Effector memory CD8-positive, alpha-beta T cell (primary cell): ENCODE measurements around the gene IRF2BPL.

Experiments
- ATAC-seq: fragments of 150-1000 bp; cut with Tn5 transposase; replicated peaks from 2 replicates; pipeline ENCODE4 v1.10.0; 2021; ENCODE audit warnings: mild to moderate bottlenecking, moderate library complexity
- DNase-seq, 3 experiments: peaks; one replicate each; pipeline ENCODE4 v3.0.0; 2021
- H3K27ac Mint-ChIP-seq, 2 donors: one replicate each; pipeline ENCODE4 v1.8.0; 2022; ENCODE audit warnings: mild to moderate bottlenecking in 2 of 2, mixed read lengths in 2 of 2, moderate library complexity in 2 of 2
- H3K27me3 Mint-ChIP-seq, 2 donors: one replicate each; pipeline ENCODE4 v1.8.0; 2022; ENCODE audit warnings: mixed read lengths in 2 of 2
- H3K36me3 Mint-ChIP-seq: one replicate; pipeline ENCODE4 v1.8.0; 2022; ENCODE audit warnings: mild to moderate bottlenecking, moderate library complexity, mixed read lengths; ENCODE audit not compliant: insufficient read depth
- H3K4me1 Mint-ChIP-seq, 2 donors: one replicate each; pipeline ENCODE4 v1.8.0; 2022; ENCODE audit warnings: low read depth in 2 of 2, mixed read lengths in 2 of 2
- H3K4me3 Mint-ChIP-seq, 2 donors: one replicate each; pipeline ENCODE4 v1.8.0; 2022; ENCODE audit warnings: mild to moderate bottlenecking in 2 of 2, mixed read lengths in 2 of 2, moderate library complexity in 2 of 2
- H3K9me3 Mint-ChIP-seq, 2 donors: one replicate each; pipeline ENCODE4 v1.8.0; 2022; ENCODE audit warnings: mixed read lengths in 2 of 2

IRF2BPL gene

GRCh38 chr14:77007183-77007974 is 21.1 kb downstream of the IRF2BPL start:
- no peaks in the 10 kb centered on the region for H3K9me3 Mint-ChIP-seq
- H3K27me3 Mint-ChIP-seq = peaks cover 0 to 8% of the 10 kb centered on the region in 2 donors
- peak overlapping the region in 1 of 2 donors; percentile 44 for H3K27ac Mint-ChIP-seq
- H3K36me3 Mint-ChIP-seq = no peaks in the 10 kb centered on the region
- no peak overlapping the region for H3K4me3 Mint-ChIP-seq
- DNase-seq (no peak), ATAC-seq (no peak)
- H3K4me1 Mint-ChIP-seq = peaks cover 0 to 12% of the 10 kb centered on the region in 2 donors

DNA sequence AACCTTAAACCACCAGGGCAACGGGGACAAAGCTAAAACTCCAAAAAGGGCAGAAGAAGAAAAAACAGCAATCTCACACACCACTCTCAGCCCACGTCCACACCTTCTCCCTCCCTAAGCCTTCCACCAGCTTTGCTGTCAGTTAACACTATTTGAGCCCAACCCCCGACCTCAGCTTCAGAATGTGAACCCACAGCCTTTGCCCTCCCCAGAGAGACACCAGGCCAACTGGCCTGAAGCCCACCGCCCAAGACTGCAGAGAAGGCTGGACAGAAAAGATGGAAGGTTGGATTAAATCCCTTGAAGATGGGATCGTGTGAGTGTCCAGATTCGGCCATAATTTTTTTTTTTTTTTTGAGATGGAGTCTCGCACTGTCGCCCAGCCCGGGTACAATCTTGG is 22.4 kb downstream of the IRF2BPL start:
- H3K36me3 Mint-ChIP-seq = no peaks in the 10 kb centered on the region
- ATAC-seq = no peak
- no peak for DNase-seq
- H3K27ac Mint-ChIP-seq = peak overlapping the region in 1 of 2 donors; percentile 11
- H3K9me3 Mint-ChIP-seq = no peaks in the 10 kb centered on the region
- H3K4me1 Mint-ChIP-seq = peaks cover 0 to 7% of the 10 kb centered on the region in 2 donors
- H3K4me3 Mint-ChIP-seq = no peak overlapping the region
- H3K27me3 Mint-ChIP-seq = no peaks in the 10 kb centered on the region

- peaks cover 0 to 7% of the 10 kb centered on the region in 2 donors for H3K4me1 Mint-ChIP-seq
- no peaks in the 10 kb centered on the region for H3K27me3 Mint-ChIP-seq
- ATAC-seq = no peak
- no peak overlapping the region for H3K27ac Mint-ChIP-seq
- DNase-seq = no peak
- H3K9me3 Mint-ChIP-seq = no peaks in the 10 kb centered on the region
- no peak overlapping the region for H3K4me3 Mint-ChIP-seq
- no peaks in the 10 kb centered on the region for H3K36me3 Mint-ChIP-seq
Observed at GRCh38 chr14:77005559-77005958, 22.9 kb downstream of the IRF2BPL start.

GRCh38 chr14:77004711-77005460 is 23.6 kb downstream of the IRF2BPL start:
- ATAC-seq = no peak

GRCh38 chr14:77003960-77004710 is 24.4 kb downstream of the IRF2BPL start:
- H3K4me3 Mint-ChIP-seq = no peak overlapping the region
- H3K9me3 Mint-ChIP-seq = no peaks in the 10 kb centered on the region
- H3K27ac Mint-ChIP-seq = peak overlapping the region in 1 of 2 donors; percentile 15
- no peaks in the 10 kb centered on the region for H3K27me3 Mint-ChIP-seq
- H3K4me1 Mint-ChIP-seq = peaks cover 0 to 7% of the 10 kb centered on the region in 2 donors
- no peaks in the 10 kb centered on the region for H3K36me3 Mint-ChIP-seq
- ATAC-seq (no peak), DNase-seq (no peak)

More at GRCh38 chr14:77004711-77005460, 23.6 kb downstream of the IRF2BPL start:
- H3K36me3 Mint-ChIP-seq = no peaks in the 10 kb centered on the region
- H3K9me3 Mint-ChIP-seq = no peaks in the 10 kb centered on the region
- peaks cover 0 to 7% of the 10 kb centered on the region in 2 donors for H3K4me1 Mint-ChIP-seq
- H3K4me3 Mint-ChIP-seq = no peak overlapping the region
- peak overlapping the region in 1 of 2 donors; percentile 35 for H3K27ac Mint-ChIP-seq
- no peak for DNase-seq
- no peaks in the 10 kb centered on the region for H3K27me3 Mint-ChIP-seq

DNA sequence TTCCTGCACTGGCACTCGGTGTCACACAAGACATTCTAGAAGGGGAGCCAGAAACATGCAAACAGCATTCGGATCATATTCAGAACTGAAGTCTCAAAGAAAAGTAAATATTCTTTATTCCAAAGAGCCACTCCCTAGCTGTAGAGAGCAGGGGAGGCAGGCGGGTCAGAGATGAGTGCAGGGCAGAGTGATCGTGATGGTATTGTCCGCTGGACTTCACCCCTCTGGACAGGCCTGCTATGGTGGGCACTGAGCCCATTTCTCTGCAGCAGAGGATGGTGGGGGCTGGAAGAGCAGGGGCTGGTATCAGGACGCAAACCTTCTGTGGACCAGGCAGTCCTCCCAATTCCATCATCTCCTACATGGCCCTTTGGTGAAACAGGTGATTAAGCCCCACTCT is 25.6 kb downstream of the IRF2BPL start:
- Mint-ChIP-seq H3K36me3 (no peaks in the 10 kb centered on the region), H3K27ac (no peak overlapping the region), H3K9me3 (no peaks in the 10 kb centered on the region), H3K4me3 (no peak overlapping the region), H3K27me3 (no peaks in the 10 kb centered on the region), H3K4me1 (peaks cover 0 to 7% of the 10 kb centered on the region in 2 donors)
- DNase-seq (no peak), ATAC-seq (no peak)

GRCh38 chr14:77002335-77002734 is 26.2 kb downstream of the IRF2BPL start:
- ATAC-seq (no peak), DNase-seq (no peak)
- H3K27ac Mint-ChIP-seq = no peak overlapping the region
- H3K36me3 Mint-ChIP-seq = no peaks in the 10 kb centered on the region
- H3K4me3 Mint-ChIP-seq = no peak overlapping the region
- no peaks in the 10 kb centered on the region for H3K9me3 Mint-ChIP-seq
- peaks cover 0 to 7% of the 10 kb centered on the region in 2 donors for H3K4me1 Mint-ChIP-seq
- H3K27me3 Mint-ChIP-seq = no peaks in the 10 kb centered on the region

- H3K4me3 Mint-ChIP-seq = no peak overlapping the region
- peak overlapping the region in 1 of 2 donors; percentile 4 for H3K27ac Mint-ChIP-seq
- ATAC-seq = no peak
Observed at GRCh38 chr14:77000340-77001270, 27.9 kb downstream of the IRF2BPL start.

DNA sequence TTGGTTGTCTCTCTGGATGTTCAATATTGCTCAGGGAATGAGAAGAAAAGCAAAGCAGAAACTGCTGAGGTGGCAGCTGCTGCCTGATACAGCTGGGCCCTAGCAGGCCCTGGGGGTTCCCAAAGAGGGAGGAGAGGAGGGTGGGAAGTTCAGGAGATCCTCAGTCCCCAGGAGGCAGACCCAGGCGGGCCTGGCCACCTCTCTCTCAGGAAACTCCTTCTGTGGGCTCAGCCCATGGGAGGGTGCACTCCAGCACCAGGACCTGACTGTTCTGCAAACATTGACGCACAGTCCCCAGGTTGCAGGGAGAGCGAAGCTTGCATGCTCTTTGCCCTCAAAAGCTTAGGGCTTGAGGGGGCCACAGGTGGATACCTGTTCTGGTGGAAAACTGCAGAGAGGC is 29.6 kb downstream of the IRF2BPL start:
- H3K36me3 Mint-ChIP-seq = no peaks in the 10 kb centered on the region
- no peaks in the 10 kb centered on the region for H3K9me3 Mint-ChIP-seq
- DNase-seq = no peak
- no peak for ATAC-seq
- peaks cover 0 to 5% of the 10 kb centered on the region in 2 donors for H3K4me1 Mint-ChIP-seq
- H3K27ac Mint-ChIP-seq = no peak overlapping the region
- H3K27me3 Mint-ChIP-seq = peaks cover 0 to 9% of the 10 kb centered on the region in 2 donors
- H3K4me3 Mint-ChIP-seq = no peak overlapping the region

More at GRCh38 chr14:77000340-77001270, 27.9 kb downstream of the IRF2BPL start:
- Mint-ChIP-seq H3K9me3 (no peaks in the 10 kb centered on the region), H3K27me3 (peaks cover 0 to 9% of the 10 kb centered on the region in 2 donors), H3K36me3 (no peaks in the 10 kb centered on the region), H3K4me1 (peaks cover 0 to 8% of the 10 kb centered on the region in 2 donors)
- DNase-seq = no peak

- Mint-ChIP-seq H3K27ac (no peak overlapping the region), H3K36me3 (no peaks in the 10 kb centered on the region), H3K9me3 (no peaks in the 10 kb centered on the region), H3K4me1 (peaks cover 0 to 5% of the 10 kb centered on the region in 2 donors), H3K27me3 (peaks cover 0 to 9% of the 10 kb centered on the region in 2 donors), H3K4me3 (no peak overlapping the region)
- ATAC-seq (no peak), DNase-seq (no peak)
Observed at GRCh38 chr14:76997257-76997970, 31.1 kb downstream of the IRF2BPL start.

GRCh38 chr14:76996563-76997146 is 31.9 kb downstream of the IRF2BPL start:
- Mint-ChIP-seq H3K27me3 (peaks cover 0 to 9% of the 10 kb centered on the region in 2 donors), H3K9me3 (no peaks in the 10 kb centered on the region), H3K4me3 (no peak overlapping the region), H3K4me1 (peaks cover 0 to 5% of the 10 kb centered on the region in 2 donors), H3K27ac (no peak overlapping the region), H3K36me3 (no peaks in the 10 kb centered on the region)
- no peak for DNase-seq
- ATAC-seq = no peak
